ENCODE measurements around the gene P4HTM.

P4HTM gene

GRCh38 chr3:48962340-48962739 is 27.7 kb upstream of the P4HTM start:
- TF ChIP-seq ZNF19 (tag by site-specific recombination; IDR thresholded peaks at IDR 0.05; ENCODE audit: low read depth) = no peak
- TF ChIP-seq ZNF423 (tag by site-specific recombination; IDR thresholded peaks at IDR 0.05) = no peak
- TF ChIP-seq ZNF223 (tag by site-specific recombination; IDR thresholded peaks at IDR 0.05) = no peak
- no peak for TF ChIP-seq FEZF1 (tag by site-specific recombination; IDR thresholded peaks at IDR 0.05)
- no peak for TF ChIP-seq ZNF433 (tag by site-specific recombination; IDR thresholded peaks at IDR 0.05; ENCODE audit: low read depth)
- TF ChIP-seq MZF1 (tag by site-specific recombination; IDR thresholded peaks at IDR 0.05; ENCODE audit: borderline replicate concordance) = no peak
- no peak for TF ChIP-seq ZNF112 (tag by site-specific recombination; IDR thresholded peaks at IDR 0.05)
- TF ChIP-seq ZNF248 (tag by site-specific recombination; IDR thresholded peaks at IDR 0.05) = no peak
- TF ChIP-seq ZNF785 (tag by site-specific recombination; IDR thresholded peaks at IDR 0.05) = no peak
- TF ChIP-seq ZNF146 (tag by site-specific recombination; IDR thresholded peaks at IDR 0.05) = no peak
- TF ChIP-seq, protein P1, sequence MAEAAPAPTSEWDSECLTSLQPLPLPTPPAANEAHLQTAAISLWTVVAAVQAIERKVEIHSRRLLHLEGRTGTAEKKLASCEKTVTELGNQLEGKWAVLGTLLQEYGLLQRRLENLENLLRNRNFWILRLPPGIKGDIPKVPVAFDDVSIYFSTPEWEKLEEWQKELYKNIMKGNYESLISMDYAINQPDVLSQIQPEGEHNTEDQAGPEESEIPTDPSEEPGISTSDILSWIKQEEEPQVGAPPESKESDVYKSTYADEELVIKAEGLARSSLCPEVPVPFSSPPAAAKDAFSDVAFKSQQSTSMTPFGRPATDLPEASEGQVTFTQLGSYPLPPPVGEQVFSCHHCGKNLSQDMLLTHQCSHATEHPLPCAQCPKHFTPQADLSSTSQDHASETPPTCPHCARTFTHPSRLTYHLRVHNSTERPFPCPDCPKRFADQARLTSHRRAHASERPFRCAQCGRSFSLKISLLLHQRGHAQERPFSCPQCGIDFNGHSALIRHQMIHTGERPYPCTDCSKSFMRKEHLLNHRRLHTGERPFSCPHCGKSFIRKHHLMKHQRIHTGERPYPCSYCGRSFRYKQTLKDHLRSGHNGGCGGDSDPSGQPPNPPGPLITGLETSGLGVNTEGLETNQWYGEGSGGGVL (tag by site-specific recombination; IDR thresholded peaks at IDR 0.05) = no peak
- TF ChIP-seq ZFP37 (tag by site-specific recombination; IDR thresholded peaks at IDR 0.05) = no peak
- TF ChIP-seq, protein P2, sequence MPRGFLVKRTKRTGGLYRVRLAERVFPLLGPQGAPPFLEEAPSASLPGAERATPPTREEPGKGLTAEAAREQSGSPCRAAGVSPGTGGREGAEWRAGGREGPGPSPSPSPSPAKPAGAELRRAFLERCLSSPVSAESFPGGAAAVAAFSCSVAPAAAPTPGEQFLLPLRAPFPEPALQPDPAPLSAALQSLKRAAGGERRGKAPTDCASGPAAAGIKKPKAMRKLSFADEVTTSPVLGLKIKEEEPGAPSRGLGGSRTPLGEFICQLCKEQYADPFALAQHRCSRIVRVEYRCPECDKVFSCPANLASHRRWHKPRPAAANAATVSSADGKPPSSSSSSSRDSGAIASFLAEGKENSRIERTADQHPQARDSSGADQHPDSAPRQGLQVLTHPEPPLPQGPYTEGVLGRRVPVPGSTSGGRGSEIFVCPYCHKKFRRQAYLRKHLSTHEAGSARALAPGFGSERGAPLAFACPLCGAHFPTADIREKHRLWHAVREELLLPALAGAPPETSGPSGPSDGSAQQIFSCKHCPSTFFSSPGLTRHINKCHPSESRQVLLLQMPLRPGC (tag by site-specific recombination; IDR thresholded peaks at IDR 0.05) = no peak
- TF ChIP-seq PRDM2 (tag by site-specific recombination; IDR thresholded peaks at IDR 0.05; ENCODE audit: borderline replicate concordance) = no peak
- ChIA-PET POLR2A (no interaction called here), CTCF (no interaction called here)
- H3K9me3 ChIP-seq (ENCODE audit: control insufficient read depth, insufficient read depth, low read depth, low read length) = no peaks in the 10 kb centered on the region
- H3K4me3 ChIP-seq (ENCODE audit: low read depth, low read length) = no peak overlapping the region
- H3K4me1 ChIP-seq (ENCODE audit: control insufficient read depth, insufficient read depth, low read length) = no peaks in the 10 kb centered on the region
- no peak overlapping the region for H3K27ac ChIP-seq (ENCODE audit: extremely low read depth, low read depth, low read length)
- H3K36me3 ChIP-seq (ENCODE audit: control insufficient read depth in 2 of 2, insufficient read depth in 1 of 2, low read length in 2 of 2) = peaks cover 7 to 61% of the 10 kb centered on the region in 2 experiments

DNA sequence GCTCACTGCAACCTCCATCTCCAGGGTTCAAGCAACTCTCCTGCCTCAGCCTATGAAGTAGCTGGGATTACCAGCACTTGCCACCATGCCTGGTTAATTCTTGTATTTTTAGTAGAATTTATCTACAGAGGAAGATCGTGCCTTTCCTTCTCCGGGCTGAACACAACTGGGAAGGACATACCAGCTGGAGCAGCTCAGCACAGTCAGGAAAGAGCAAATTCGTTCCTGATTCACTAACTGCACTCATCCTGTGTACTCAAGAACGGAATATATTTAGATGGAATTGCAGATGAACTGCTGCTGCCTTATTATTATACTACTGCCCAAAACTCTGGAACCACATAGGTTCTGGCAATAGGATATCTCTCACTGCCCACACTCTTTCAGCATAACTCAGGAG is 27.1 kb upstream of the P4HTM start:
- Histone ChIP-seq H3K9me3 (ENCODE audit: control insufficient read depth, insufficient read depth, low read depth, low read length) (no peaks in the 10 kb centered on the region), H3K36me3 (ENCODE audit: control insufficient read depth in 2 of 2, insufficient read depth in 1 of 2, low read length in 2 of 2) (peaks cover 7 to 61% of the 10 kb centered on the region in 2 experiments), H3K4me3 (ENCODE audit: low read depth, low read length) (no peak overlapping the region), H3K4me1 (ENCODE audit: control insufficient read depth, insufficient read depth, low read length) (no peaks in the 10 kb centered on the region), H3K27ac (ENCODE audit: extremely low read depth, low read depth, low read length) (no peak overlapping the region)
- ChIA-PET POLR2A (no interaction called here), CTCF (no interaction called here)
- TF ChIP-seq, protein P3, sequence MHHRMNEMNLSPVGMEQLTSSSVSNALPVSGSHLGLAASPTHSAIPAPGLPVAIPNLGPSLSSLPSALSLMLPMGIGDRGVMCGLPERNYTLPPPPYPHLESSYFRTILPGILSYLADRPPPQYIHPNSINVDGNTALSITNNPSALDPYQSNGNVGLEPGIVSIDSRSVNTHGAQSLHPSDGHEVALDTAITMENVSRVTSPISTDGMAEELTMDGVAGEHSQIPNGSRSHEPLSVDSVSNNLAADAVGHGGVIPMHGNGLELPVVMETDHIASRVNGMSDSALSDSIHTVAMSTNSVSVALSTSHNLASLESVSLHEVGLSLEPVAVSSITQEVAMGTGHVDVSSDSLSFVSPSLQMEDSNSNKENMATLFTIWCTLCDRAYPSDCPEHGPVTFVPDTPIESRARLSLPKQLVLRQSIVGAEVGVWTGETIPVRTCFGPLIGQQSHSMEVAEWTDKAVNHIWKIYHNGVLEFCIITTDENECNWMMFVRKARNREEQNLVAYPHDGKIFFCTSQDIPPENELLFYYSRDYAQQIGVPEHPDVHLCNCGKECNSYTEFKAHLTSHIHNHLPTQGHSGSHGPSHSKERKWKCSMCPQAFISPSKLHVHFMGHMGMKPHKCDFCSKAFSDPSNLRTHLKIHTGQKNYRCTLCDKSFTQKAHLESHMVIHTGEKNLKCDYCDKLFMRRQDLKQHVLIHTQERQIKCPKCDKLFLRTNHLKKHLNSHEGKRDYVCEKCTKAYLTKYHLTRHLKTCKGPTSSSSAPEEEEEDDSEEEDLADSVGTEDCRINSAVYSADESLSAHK (tag by site-specific recombination; IDR thresholded peaks at IDR 0.05) = no peak
- TF ChIP-seq, protein P1 (tag by site-specific recombination; IDR thresholded peaks at IDR 0.05) = no peak
- TF ChIP-seq ZSCAN16 (tag by site-specific recombination; IDR thresholded peaks at IDR 0.05) (no peak), ZNF112 (tag by site-specific recombination; IDR thresholded peaks at IDR 0.05) (no peak), SP7 (tag by site-specific recombination; IDR thresholded peaks at IDR 0.05) (no peak), ZNF530 (tag by site-specific recombination; IDR thresholded peaks at IDR 0.05; ENCODE audit: low read depth) (no peak)
- TF ChIP-seq, protein P4, sequence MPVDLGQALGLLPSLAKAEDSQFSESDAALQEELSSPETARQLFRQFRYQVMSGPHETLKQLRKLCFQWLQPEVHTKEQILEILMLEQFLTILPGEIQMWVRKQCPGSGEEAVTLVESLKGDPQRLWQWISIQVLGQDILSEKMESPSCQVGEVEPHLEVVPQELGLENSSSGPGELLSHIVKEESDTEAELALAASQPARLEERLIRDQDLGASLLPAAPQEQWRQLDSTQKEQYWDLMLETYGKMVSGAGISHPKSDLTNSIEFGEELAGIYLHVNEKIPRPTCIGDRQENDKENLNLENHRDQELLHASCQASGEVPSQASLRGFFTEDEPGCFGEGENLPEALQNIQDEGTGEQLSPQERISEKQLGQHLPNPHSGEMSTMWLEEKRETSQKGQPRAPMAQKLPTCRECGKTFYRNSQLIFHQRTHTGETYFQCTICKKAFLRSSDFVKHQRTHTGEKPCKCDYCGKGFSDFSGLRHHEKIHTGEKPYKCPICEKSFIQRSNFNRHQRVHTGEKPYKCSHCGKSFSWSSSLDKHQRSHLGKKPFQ (tag by site-specific recombination; IDR thresholded peaks at IDR 0.05) = no peak

Data from HEK293 (cell line).